22Rv1 (cell line): ENCODE measurements around the gene CHAC1.

ENCODE experiments used
- H3K27ac ChIP-seq: fragments of 450-650 bp; 2 replicates; pipeline ENCODE4 v1.5.1; 2017
- ZFX ChIP-seq: fragments of 450-650 bp; IDR thresholded peaks from 2 replicates; pipeline ENCODE4 v1.6.1; 2017; ENCODE audit warnings: antibody characterized with exemption, borderline replicate concordance
- TF ChIP-seq, protein P1 (sequence below): fragments of 450-650 bp; IDR thresholded peaks from 2 replicates; pipeline ENCODE4 v1.5.1; 2017; ENCODE audit warnings: mild to moderate bottlenecking

Gene CHAC1

DNA sequence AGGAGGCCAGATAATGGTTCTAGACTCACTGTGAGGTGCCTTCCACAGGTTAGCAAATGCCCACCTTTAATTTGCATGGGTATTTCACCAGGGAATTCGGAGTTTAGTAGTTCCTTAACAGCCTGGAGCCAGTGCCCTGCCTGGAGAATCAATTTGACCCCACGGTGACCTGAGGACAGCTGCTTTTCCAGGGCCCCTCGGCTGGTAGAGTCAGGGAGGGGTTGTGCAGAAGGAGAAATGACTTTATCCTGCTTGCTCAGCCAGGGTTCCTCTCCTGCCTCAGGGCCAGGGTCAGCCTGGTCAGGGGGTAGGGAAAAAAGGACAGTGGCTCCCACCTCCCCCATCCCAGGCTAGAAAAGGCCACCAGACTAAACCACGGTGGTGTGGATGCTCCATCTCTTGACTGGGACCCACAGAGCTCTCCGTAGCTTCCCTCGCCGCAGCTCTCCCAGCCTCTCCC lies 12.2 kb upstream of the CHAC1 start:
- TF ChIP-seq, protein P1, sequence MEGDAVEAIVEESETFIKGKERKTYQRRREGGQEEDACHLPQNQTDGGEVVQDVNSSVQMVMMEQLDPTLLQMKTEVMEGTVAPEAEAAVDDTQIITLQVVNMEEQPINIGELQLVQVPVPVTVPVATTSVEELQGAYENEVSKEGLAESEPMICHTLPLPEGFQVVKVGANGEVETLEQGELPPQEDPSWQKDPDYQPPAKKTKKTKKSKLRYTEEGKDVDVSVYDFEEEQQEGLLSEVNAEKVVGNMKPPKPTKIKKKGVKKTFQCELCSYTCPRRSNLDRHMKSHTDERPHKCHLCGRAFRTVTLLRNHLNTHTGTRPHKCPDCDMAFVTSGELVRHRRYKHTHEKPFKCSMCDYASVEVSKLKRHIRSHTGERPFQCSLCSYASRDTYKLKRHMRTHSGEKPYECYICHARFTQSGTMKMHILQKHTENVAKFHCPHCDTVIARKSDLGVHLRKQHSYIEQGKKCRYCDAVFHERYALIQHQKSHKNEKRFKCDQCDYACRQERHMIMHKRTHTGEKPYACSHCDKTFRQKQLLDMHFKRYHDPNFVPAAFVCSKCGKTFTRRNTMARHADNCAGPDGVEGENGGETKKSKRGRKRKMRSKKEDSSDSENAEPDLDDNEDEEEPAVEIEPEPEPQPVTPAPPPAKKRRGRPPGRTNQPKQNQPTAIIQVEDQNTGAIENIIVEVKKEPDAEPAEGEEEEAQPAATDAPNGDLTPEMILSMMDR: no peak
- no peak for TF ChIP-seq ZFX
- H3K27ac ChIP-seq: peak overlapping the region; percentile 26; the same call in 1 of the 2 replicates

- H3K27ac ChIP-seq: peak overlapping the region; percentile 26; the same call in 1 of the 2 replicates
- no peak for TF ChIP-seq ZFX
- TF ChIP-seq, protein P1: peak; percentile 98
Measured at GRCh38 chr15:40941528-40942336, 11.5 kb upstream of the CHAC1 start.

- no peak overlapping the region for H3K27ac ChIP-seq
- TF ChIP-seq, protein P1: no peak
- no peak for TF ChIP-seq ZFX
Measured at GRCh38 chr15:40942337-40942854, 10.9 kb upstream of the CHAC1 start.

- no peak overlapping the region for H3K27ac ChIP-seq
- no peak for TF ChIP-seq ZFX
- TF ChIP-seq, protein P1: no peak
Measured at GRCh38 chr15:40942878-40943277, 10.4 kb upstream of the CHAC1 start.

GRCh38 chr15:40943764-40944365 lies 9.4 kb upstream of the CHAC1 start:
- H3K27ac ChIP-seq: peak overlapping the region; percentile 40; the same call in 1 of the 2 replicates
- TF ChIP-seq, protein P1: peak; percentile 11; the same call in 1 of the 2 replicates
- TF ChIP-seq ZFX: no peak

GRCh38 chr15:40944510-40945296 lies 8.6 kb upstream of the CHAC1 start:
- H3K27ac ChIP-seq: peak overlapping the region; percentile 40
- TF ChIP-seq, protein P1: no peak
- TF ChIP-seq ZFX: no peak
